HuH-7.5 (cell line): ENCODE results near the gene NOPCHAP1.
A peak's percentile ranks its signal among the peaks of the same experiment; 100 is the strongest.
"Not testable (repeated sequence)": the region's sequence is repeated elsewhere in the genome, so short reads cannot be mapped to it uniquely, and the experiment has no call there.

Experiments used
- DNase-seq: peaks from one replicate; pipeline ENCODE4 v3.0.0; 2011; ENCODE audit warnings: low spot score

NOPCHAP1 gene

GRCh38 chr12:104986022-104986941, at the start of gene NOPCHAP1:
Gene NOPCHAP1 (plus strand): TSS chr12:104986316. CDS start chr12:104986353, 37 bp downstream.
- peak; percentile 80 for DNase-seq

- DNase-seq: no peak
Observed at GRCh38 chr12:104938371-104938770, 47.7 kb upstream of the NOPCHAP1 start.

- no peak for DNase-seq
Observed at GRCh38 chr12:104939089-104939488, 47.0 kb upstream of the NOPCHAP1 start.

GRCh38 chr12:104941454-104941853, 44.7 kb upstream of the NOPCHAP1 start:
- DNase-seq: no peak

GRCh38 chr12:104942075-104942474, 44.0 kb upstream of the NOPCHAP1 start:
- DNase-seq: no peak

GRCh38 chr12:104943401-104943800, 42.7 kb upstream of the NOPCHAP1 start:
- DNase-seq: not testable (repeated sequence)

- no peak for DNase-seq
Observed at GRCh38 chr12:104944252-104944651, 41.9 kb upstream of the NOPCHAP1 start.

GRCh38 chr12:104948716-104949115, 37.4 kb upstream of the NOPCHAP1 start:
- not testable (repeated sequence) for DNase-seq

- DNase-seq: no peak
Observed at GRCh38 chr12:104951759-104952509, 34.2 kb upstream of the NOPCHAP1 start.

GRCh38 chr12:104952816-104953215, 33.3 kb upstream of the NOPCHAP1 start:
- DNase-seq: no peak

- DNase-seq: no peak
Observed at GRCh38 chr12:104953323-104953722, 32.8 kb upstream of the NOPCHAP1 start.

GRCh38 chr12:104955703-104956102, 30.4 kb upstream of the NOPCHAP1 start:
- DNase-seq: no peak

GRCh38 chr12:104956870-104957718, 29.0 kb upstream of the NOPCHAP1 start:
- no peak for DNase-seq

GRCh38 chr12:104957719-104958000, 28.5 kb upstream of the NOPCHAP1 start:
- peak; percentile 41 for DNase-seq

- peak; percentile 71 for DNase-seq
Observed at GRCh38 chr12:104958001-104958804, 27.9 kb upstream of the NOPCHAP1 start, which contains the start of gene SLC41A2. Gene SLC41A2 (minus strand): TSS chr12:104958290. CDS start chr12:104928527, 29,763 bp downstream.

GRCh38 chr12:104958805-104959334, 27.2 kb upstream of the NOPCHAP1 start:
- DNase-seq: no peak

GRCh38 chr12:104959335-104959841, 26.7 kb upstream of the NOPCHAP1 start:
- DNase-seq: no peak

- DNase-seq: no peak
Observed at GRCh38 chr12:104960464-104960863, 25.7 kb upstream of the NOPCHAP1 start.

GRCh38 chr12:104963757-104964156, 22.4 kb upstream of the NOPCHAP1 start:
- no peak for DNase-seq

- DNase-seq: no peak
Observed at GRCh38 chr12:104964167-104964855, 21.8 kb upstream of the NOPCHAP1 start.
